OCI-LY1 (cell line): ENCODE data around the gene MED13.

Experiments
- CTCF ChIP-seq: fragments of 200-600 bp; sonication (generic), shearing (Covaris generic); IDR thresholded peaks from 2 replicates; pipeline ENCODE4 v1.5.1; 2017; ENCODE audit warnings: mild to moderate bottlenecking, antibody characterized with exemption, low read length, moderate library complexity, mixed read lengths
- EZH2 ChIP-seq: fragments of 200-600 bp; sonication (generic), shearing (Covaris generic); IDR thresholded peaks from 2 replicates; pipeline ENCODE4 v1.8.0; 2017; ENCODE audit warnings: borderline replicate concordance, mixed run types, mild to moderate bottlenecking, antibody characterized with exemption, low read length, moderate library complexity, mixed read lengths

DNA sequence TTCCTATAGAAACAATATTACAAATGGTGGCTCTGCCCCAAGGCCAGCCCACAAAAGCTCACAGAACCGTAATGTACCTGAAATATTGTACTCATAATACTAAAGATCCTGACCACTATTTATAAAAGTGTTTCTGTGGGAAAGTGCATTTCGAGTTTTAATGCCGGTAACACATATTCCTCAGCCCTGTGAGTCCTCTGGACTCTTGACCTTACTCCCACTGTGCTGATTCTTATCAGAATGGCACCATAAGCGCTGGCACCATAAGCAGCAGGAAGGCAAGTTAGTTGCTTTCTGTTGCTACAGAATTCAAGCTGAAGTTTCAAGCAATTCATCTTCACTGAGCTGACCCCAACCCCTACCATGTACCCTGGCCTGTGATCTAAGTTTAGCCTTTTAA, 36.4 kb upstream of the MED13 start:
- TF ChIP-seq CTCF (no peak), EZH2 (no peak)
